SK-N-SH (cell line): ENCODE measurements around the gene WHAMM. TPM values are rescaled to one million over a fixed set of nuclear protein-coding genes. Genes with fewer than 3 reads are reported as not detected.
"Not testable (repeated sequence)": the region's sequence is repeated elsewhere in the genome, so short reads cannot be mapped to it uniquely, and the experiment has no call there.

Experiments
- CTCF ChIA-PET: fragments of 300-600, 350-600 bp; formaldehyde crosslinking; extraction: SDS; loops from one replicate; lab custom pipeline; 2021; lab: Yijun Ruan, JAX
- POLR2A ChIA-PET: fragments of 350-600 bp; sonication (Branson Sonifier 250); formaldehyde crosslinking; extraction: SDS; loops from one replicate; lab custom pipeline; 2020; ENCODE audit warnings: antibody characterized with exemption, inconsistent platforms; lab: Yijun Ruan, JAX
- DNase-seq: peaks from one replicate; pipeline ENCODE4 v3.0.0; 2012
- H2AFZ ChIP-seq: fragments of 200-600 bp; sonication (generic); 2 replicates; pipeline ENCODE4 v1.8.1; 2016; ENCODE audit warnings: antibody characterized with exemption, mild to moderate bottlenecking, low read depth
- H3F3A ChIP-seq: fragments of 200-600 bp; sonication (generic); replicated peaks from 2 replicates; pipeline ENCODE3; 2016; ENCODE audit warnings: antibody characterized with exemption, mild to moderate bottlenecking; ENCODE audit not compliant: insufficient read depth
- H3K27ac ChIP-seq, 2 experiments: fragments of 200-500 bp in 1 of 2; fragments of 200-600 bp in 1 of 2; sonication (Bioruptor generic) in 1 of 2; sonication (generic), shearing (Covaris generic) in 1 of 2; 2 replicates each; pipeline versions ENCODE4 v1.5.1 to v1.6.1; 2014 to 2016; ENCODE audit warnings: low read depth in 2 of 2, inconsistent platforms in 1 of 2, low read length in 1 of 2, mild to moderate bottlenecking in 1 of 2, mixed read lengths in 1 of 2
- H3K27me3 ChIP-seq: fragments of 200-600 bp; sonication (generic), shearing (Covaris generic); 2 replicates; pipeline ENCODE4 v1.6.1; 2016; ENCODE audit warnings: mixed run types; ENCODE audit not compliant: insufficient read depth
- H3K36me3 ChIP-seq, 2 experiments: fragments of 200-500 bp in 1 of 2; fragments of 200-600 bp in 1 of 2; sonication (Bioruptor generic) in 1 of 2; sonication (generic) in 1 of 2; replicated peaks in 1 of 2; 2 replicates each; pipeline versions ENCODE3 to v1.5.1; 2014 to 2016; ENCODE audit warnings: low read length in 1 of 2, mild to moderate bottlenecking in 1 of 2; ENCODE audit not compliant: insufficient read depth in 2 of 2, control insufficient read depth in 1 of 2
- H3K4me1 ChIP-seq, 2 experiments: fragments of 200-500 bp in 1 of 2; fragments of 200-600 bp in 1 of 2; sonication (Bioruptor generic) in 1 of 2; sonication (generic), shearing (Covaris generic) in 1 of 2; 2 replicates each; pipeline versions ENCODE4 v1.5.1 to v1.6.1; 2014 to 2016; ENCODE audit warnings: low read depth in 1 of 2, low read length in 1 of 2, mixed run types in 1 of 2; ENCODE audit not compliant: insufficient read depth in 2 of 2, control insufficient read depth in 1 of 2
- H3K4me2 ChIP-seq: fragments of 200-600 bp; sonication (generic), shearing (Covaris generic); 2 replicates; pipeline ENCODE4 v1.6.1; 2017; ENCODE audit warnings: mixed run types
- H3K4me3 ChIP-seq, 2 experiments: fragments of 200-500 bp in 1 of 2; fragments of 200-600 bp in 1 of 2; sonication (Bioruptor generic) in 1 of 2; sonication (generic), shearing (Covaris generic) in 1 of 2; 2 replicates each; pipeline versions ENCODE4 v1.5.1 to v1.8.1; 2014 to 2016; ENCODE audit warnings: low read depth in 2 of 2, inconsistent platforms in 1 of 2, low read length in 1 of 2, mild to moderate bottlenecking in 1 of 2, mixed read lengths in 1 of 2, moderate library complexity in 1 of 2
- H3K79me2 ChIP-seq: fragments of 200-600 bp; sonication (generic); 2 replicates; pipeline ENCODE4 v1.8.1; 2017; ENCODE audit warnings: mild to moderate bottlenecking; ENCODE audit not compliant: insufficient read depth
- H3K9ac ChIP-seq: fragments of 200-600 bp; sonication (generic); 2 replicates; pipeline ENCODE4 v1.6.1; 2017; ENCODE audit warnings: mixed run types
- H3K9me2 ChIP-seq: fragments of 200-600 bp; sonication (generic); 2 replicates; pipeline ENCODE4 v1.6.1; 2017; ENCODE audit warnings: mixed run types
- H3K9me3 ChIP-seq: fragments of 200-600 bp; sonication (generic); 2 replicates; pipeline ENCODE4 v1.6.1; 2017; ENCODE audit warnings: mixed run types, mild to moderate bottlenecking, moderate library complexity
- H4K20me1 ChIP-seq: fragments of 200-600 bp; sonication (generic); 2 replicates; pipeline ENCODE4 v1.6.1; 2017; ENCODE audit warnings: mild to moderate bottlenecking, mixed run types; ENCODE audit not compliant: insufficient read depth
- NRF1 ChIP-seq: IDR thresholded peaks from 2 replicates; pipeline ENCODE4 v1.6.1; 2012; ENCODE audit warnings: low read depth, mild to moderate bottlenecking, low read length
- RCOR1 ChIP-seq: fragments of 150-350 bp; IDR thresholded peaks from 2 replicates; pipeline ENCODE4 v1.6.1; 2017; ENCODE audit warnings: antibody characterized with exemption, low read length
- ZBTB33 ChIP-seq: IDR thresholded peaks from 2 replicates; pipeline ENCODE4 v1.4.0; 2012; ENCODE audit warnings: low read depth, borderline replicate concordance
- WGBS: methylation state at CpG from one replicate; pipeline ENCODE4 v1.1.6; 2017; ENCODE audit warnings: low lambda C conversion rate; 5-methylcytosine and 5-hydroxymethylcytosine counted together
- polyA plus RNA-seq, 3 experiments: library from polyadenylated mRNA; depleted of rRNA; stranded (reverse); fragments of >200 nt; gene quantifications; 2 replicates each; pipeline ENCODE4 v1.2.3, GENCODE V29; 2012
- TF ChIP-seq, protein P1 (sequence below): fragments of 150-350 bp; IDR thresholded peaks from 2 replicates; pipeline ENCODE4 v1.6.1; 2017; ENCODE audit warnings: antibody characterized with exemption, low read length, low read depth, borderline replicate concordance

The WHAMM gene
- polyA plus RNA-seq, 1 of the 3 experiments (the other 2 are of a cell fraction), result 2.3 TPM

DNA sequence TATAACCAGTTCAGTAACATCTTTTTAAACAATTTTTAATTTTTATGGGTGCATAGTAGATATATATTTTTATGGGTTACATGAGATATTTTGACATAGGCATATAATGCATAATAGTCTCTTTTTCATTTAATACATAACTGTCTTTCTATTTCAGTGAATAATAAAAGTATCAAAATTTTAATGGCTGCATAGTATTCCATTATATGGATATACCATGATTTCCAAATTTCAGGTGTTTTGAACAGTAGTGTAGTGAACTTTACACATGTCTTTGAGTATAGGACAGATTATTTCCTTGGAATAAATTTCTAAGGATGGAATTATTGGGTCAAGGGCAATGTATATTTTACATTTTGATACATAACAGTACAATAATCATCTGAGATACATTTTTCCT is 10.7 kb downstream of the WHAMM start (continued):
- TF ChIP-seq ZBTB33 (no peak), NRF1 (no peak), RCOR1 (no peak)
- TF ChIP-seq, all 33 proteins: peak for 0

GRCh38 chr15:82821396-82821795 is 12.0 kb downstream of the WHAMM start:
- DNase-seq, H3K9ac ChIP-seq, CTCF ChIA-PET, H3K27me3 ChIP-seq, H2AFZ ChIP-seq, H3K4me1 ChIP-seq, H3K9me2 ChIP-seq, POLR2A ChIA-PET, H3K9me3 ChIP-seq, H4K20me1 ChIP-seq, H3K79me2 ChIP-seq, H3K4me3 ChIP-seq: not testable (repeated sequence)
- 65% methylated on average over 3 of the region's 3 CpGs for WGBS
- H3F3A ChIP-seq, result peaks cover 18% of the 10 kb centered on the region
- 0 out of 2 replicates have a peak overlapping the region, but pooled peaks have one; percentile 0 for H3K4me2 ChIP-seq
- H3K36me3 ChIP-seq, result peaks cover 36 to 66% of the 10 kb centered on the region in 2 experiments
- H3K27ac ChIP-seq, result peak overlapping the region in 1 of 2 experiments; percentile 55; a peak in 2 of 4 replicates

DNA sequence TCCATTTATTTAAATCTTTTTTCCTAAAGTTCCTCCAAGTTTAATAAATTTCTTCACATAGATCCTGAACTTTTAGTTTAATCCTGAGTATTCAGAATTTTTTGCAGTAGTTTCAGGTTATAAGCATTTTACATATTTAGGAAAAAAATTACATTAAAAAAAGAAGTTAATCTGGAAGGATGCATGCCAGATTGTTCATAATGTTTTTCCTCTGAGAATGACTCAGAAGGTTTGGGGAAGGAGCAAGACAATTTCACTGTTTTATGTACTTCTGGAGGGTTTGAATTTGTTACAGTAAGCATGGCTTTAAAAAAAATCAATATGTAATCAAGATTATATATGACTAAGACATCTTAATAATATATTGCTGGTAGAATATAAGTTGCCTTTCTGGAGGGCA is 12.4 kb downstream of the WHAMM start:
- Histone ChIP-seq H3K27ac (peak overlapping the region in 1 of 2 experiments; percentile 55; a peak in 2 of 4 replicates), H3K4me2 (peak overlapping the region; percentile 0; the same call in 1 of the 2 replicates), H3K36me3 (peaks cover 37 to 66% of the 10 kb centered on the region in 2 experiments), H3F3A (peaks cover 18% of the 10 kb centered on the region)
- POLR2A ChIA-PET, DNase-seq, H3K9ac ChIP-seq, H3K79me2 ChIP-seq, H3K4me3 ChIP-seq, H3K4me1 ChIP-seq, H3K9me3 ChIP-seq, H4K20me1 ChIP-seq, H3K27me3 ChIP-seq, H3K9me2 ChIP-seq, H2AFZ ChIP-seq: not testable (repeated sequence)
- CTCF ChIA-PET, result interaction anchor here (0.7 kb wide), 1 partner anchor 179 kb away, joined by 3 read pairs; no protein-coding TSS in a partner anchor

- Histone ChIP-seq H3K9me3 (no peaks in the 10 kb centered on the region), H3K27me3 (no peaks in the 10 kb centered on the region), H3K4me2 (no peak overlapping the region), H3K9ac (no peak overlapping the region), H3K4me3 (no peak overlapping the region), H3F3A (peaks cover 18% of the 10 kb centered on the region), H4K20me1 (no peaks in the 10 kb centered on the region), H3K4me1 (0 out of 4 replicates have a peak, but pooled peaks cover 0 to 5% of the 10 kb centered on the region in 2 experiments), H3K36me3 (peaks cover 34 to 73% of the 10 kb centered on the region in 2 experiments), H3K27ac (no peak overlapping the region), H3K79me2 (no peaks in the 10 kb centered on the region; the same call in 1 of the 2 replicates), H2AFZ (no peak overlapping the region), H3K9me2 (no peaks in the 10 kb centered on the region)
- TF ChIP-seq, protein P1, sequence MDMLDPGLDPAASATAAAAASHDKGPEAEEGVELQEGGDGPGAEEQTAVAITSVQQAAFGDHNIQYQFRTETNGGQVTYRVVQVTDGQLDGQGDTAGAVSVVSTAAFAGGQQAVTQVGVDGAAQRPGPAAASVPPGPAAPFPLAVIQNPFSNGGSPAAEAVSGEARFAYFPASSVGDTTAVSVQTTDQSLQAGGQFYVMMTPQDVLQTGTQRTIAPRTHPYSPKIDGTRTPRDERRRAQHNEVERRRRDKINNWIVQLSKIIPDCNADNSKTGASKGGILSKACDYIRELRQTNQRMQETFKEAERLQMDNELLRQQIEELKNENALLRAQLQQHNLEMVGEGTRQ, result no peak
- ChIA-PET POLR2A (no interaction called here), CTCF (no interaction called here)
- DNase-seq, result no peak
- 93% methylated on average over 5 of the region's 5 CpGs for WGBS
Observed at GRCh38 chr15:82823049-82823448, 13.6 kb downstream of the WHAMM start.
